HL-60 (cell line): ENCODE results near the gene SYT10.

ENCODE experiments used
- DNase-seq, 2 experiments: peaks; one replicate each; pipeline ENCODE4 v3.0.0-alpha.2; 2010 to 2020; ENCODE audit warnings: low read depth in 1 of 2, low spot score in 1 of 2
- H3K27ac ChIP-seq: fragments of 250-450 bp; sonication (Bioruptor Pico); replicated peaks from 2 replicates; pipeline ENCODE4 v1.5.1; 2020; ENCODE audit warnings: mild to moderate bottlenecking, moderate library complexity
- H3K27me3 ChIP-seq: fragments of 250-450 bp; sonication (Bioruptor Pico); 2 replicates; pipeline ENCODE4 v1.5.1; 2021; ENCODE audit warnings: mild to moderate bottlenecking, moderate library complexity; ENCODE audit not compliant: insufficient read depth, poor library complexity, severe bottlenecking
- H3K4me3 ChIP-seq: replicated peaks from 2 replicates; pipeline ENCODE4 v1.5.1; 2011; ENCODE audit warnings: mild to moderate bottlenecking, control low read depth, low read length; ENCODE audit not compliant: insufficient read depth
- CTCF ChIP-seq: IDR thresholded peaks from one replicate; pipeline ENCODE4 v1.5.1; 2011; ENCODE audit warnings: low read length, control low read depth, inconsistent platforms; ENCODE audit not compliant: insufficient read depth
- GABPA ChIP-seq: IDR thresholded peaks from 2 replicates; pipeline ENCODE4 v1.6.1; 2012; ENCODE audit warnings: low read depth
- POLR2AphosphoS5 ChIP-seq: IDR thresholded peaks from 2 replicates; pipeline ENCODE4 v1.6.1; 2012; ENCODE audit warnings: low read depth
- REST ChIP-seq: IDR thresholded peaks from 2 replicates; pipeline ENCODE4 v1.6.1; 2012; ENCODE audit warnings: low read depth; ENCODE audit not compliant: insufficient replicate concordance
- SPI1 ChIP-seq: IDR thresholded peaks from 2 replicates; pipeline ENCODE4 v1.6.1; 2012; ENCODE audit warnings: low read depth, mild to moderate bottlenecking, borderline replicate concordance

SYT10 gene

GRCh38 chr12:33484161-33484560 is 44.5 kb upstream of the SYT10 start:
- TF ChIP-seq REST (no peak), GABPA (no peak), POLR2AphosphoS5 (no peak), CTCF (no peak), SPI1 (no peak)
- H3K27me3 ChIP-seq: no peaks in the 10 kb centered on the region
- H3K27ac ChIP-seq: no peak overlapping the region
- DNase-seq: no peak
- H3K4me3 ChIP-seq: no peak overlapping the region

- TF ChIP-seq REST: no peak
- TF ChIP-seq POLR2AphosphoS5: no peak
- TF ChIP-seq GABPA: no peak
- TF ChIP-seq CTCF: no peak
- TF ChIP-seq SPI1: no peak
- H3K27me3 ChIP-seq: no peaks in the 10 kb centered on the region
- DNase-seq: no peak
- no peak overlapping the region for H3K27ac ChIP-seq
- H3K4me3 ChIP-seq: no peak overlapping the region
Measured at GRCh38 chr12:33480366-33480765, 40.7 kb upstream of the SYT10 start.

- no peak for DNase-seq
- no peak for TF ChIP-seq GABPA
- no peak for TF ChIP-seq CTCF
- TF ChIP-seq SPI1: no peak
- no peak for TF ChIP-seq POLR2AphosphoS5
- TF ChIP-seq REST: no peak
- Histone ChIP-seq H3K27ac (no peak overlapping the region), H3K4me3 (no peak overlapping the region), H3K27me3 (no peaks in the 10 kb centered on the region)
Measured at GRCh38 chr12:33476058-33476457, 36.4 kb upstream of the SYT10 start.
